GM21360 (cell line): ENCODE measurements around the gene ERICH2.
A peak's percentile ranks its signal among the peaks of the same experiment; 100 is the strongest.
"Not testable (repeated sequence)": the region's sequence is repeated elsewhere in the genome, so short reads cannot be mapped to it uniquely, and the experiment has no call there.

Source experiments
- ATAC-seq: cut with Tn5 transposase; IDR thresholded peaks from one replicate; pipeline ENCODE4 v1.9.1; 2021; ENCODE audit warnings: mild to moderate bottlenecking, moderate library complexity; ENCODE audit not compliant: unreplicated experiment

ERICH2 gene, protein sequence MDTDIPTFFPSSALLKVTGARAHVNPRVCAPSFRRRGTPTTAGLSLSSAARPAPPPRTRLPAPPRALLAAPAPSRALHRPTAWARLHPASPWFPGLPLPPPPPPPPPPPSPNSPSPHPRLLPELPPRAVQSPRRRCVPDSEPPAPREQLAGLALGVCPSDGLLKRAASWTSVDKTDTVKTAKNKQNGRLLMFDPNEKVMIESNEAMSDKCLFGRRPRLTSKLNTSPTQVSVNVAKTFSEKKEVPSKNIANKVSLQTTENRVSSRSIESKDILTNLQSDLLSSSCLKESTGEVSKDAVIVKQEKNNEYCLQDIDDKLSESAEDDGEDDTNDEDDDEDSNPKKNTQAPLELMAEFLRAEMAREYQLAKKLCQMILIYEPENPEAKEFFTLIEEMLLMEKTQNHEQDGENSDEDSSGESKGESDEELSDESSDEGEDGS

DNA sequence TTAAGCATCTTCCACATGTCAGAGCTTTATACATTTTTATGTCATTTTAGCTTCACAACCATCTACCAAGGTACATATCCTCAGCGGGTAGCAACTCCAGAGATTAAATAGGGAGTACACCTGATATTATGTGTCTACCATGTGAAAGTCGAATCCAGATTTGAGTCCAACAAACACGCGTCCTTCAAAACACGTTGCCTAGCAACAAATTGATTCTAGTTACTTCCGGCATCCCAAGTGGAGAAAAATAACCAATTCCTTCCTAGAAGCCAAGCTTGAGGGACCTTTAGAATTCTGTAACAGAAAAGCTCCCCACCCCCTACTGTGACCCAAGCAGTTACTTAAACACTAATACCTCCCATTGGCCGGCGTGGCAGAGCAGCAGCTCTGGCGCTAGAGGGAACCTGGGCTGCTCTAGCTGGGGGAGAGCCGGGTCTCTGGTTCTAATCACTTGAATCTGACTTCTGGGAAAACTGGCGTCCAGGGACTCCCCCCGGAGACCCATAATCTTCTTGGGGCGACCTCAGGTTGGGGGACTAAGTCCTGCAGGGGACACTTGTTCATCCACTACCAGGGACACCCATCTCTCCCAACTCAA lies at the start of gene ERICH2:
TSS of gene ERICH2 (plus strand) at position 371 of the 598 bp plus-strand sequence. CDS start 304 bp downstream, outside the sequence.
- peak; percentile 45 for ATAC-seq

DNA sequence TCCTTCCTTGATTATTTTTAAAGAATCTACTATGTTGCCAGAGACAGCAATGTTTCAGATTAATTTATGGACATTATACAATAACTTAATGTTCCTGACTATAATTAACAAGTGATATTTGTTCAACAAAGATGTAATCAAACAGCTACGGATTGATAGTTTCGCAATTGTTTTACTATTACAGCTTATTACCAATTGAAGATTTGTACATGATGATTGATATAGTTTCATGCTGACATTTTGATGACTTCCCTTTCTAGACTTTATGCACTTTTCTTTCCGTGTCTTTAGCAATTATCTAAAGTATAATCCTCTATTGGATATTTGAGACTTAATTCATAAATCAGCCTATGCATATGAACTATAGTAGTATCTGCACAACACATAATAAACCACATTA lies 48.5 kb upstream of the ERICH2 start:
- no peak for ATAC-seq

DNA sequence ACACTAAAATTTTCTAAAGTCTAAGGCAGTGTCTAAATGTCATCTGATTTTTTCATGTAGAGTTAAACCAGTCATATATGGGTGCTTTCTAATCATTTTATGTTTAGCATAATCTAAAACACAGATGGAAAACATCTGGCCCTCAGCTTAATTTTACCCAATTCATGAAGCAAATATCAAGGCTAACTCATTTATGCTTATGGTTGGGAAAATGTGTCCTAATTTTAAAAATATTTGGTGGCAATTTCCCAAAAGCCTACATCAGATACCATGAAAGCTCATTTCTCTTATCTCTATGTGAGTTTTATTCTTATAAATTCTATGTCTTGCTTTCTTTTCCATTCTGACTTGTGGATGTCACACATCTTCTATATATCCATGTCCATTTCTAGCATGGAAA lies 47.9 kb upstream of the ERICH2 start:
- ATAC-seq: no peak

DNA sequence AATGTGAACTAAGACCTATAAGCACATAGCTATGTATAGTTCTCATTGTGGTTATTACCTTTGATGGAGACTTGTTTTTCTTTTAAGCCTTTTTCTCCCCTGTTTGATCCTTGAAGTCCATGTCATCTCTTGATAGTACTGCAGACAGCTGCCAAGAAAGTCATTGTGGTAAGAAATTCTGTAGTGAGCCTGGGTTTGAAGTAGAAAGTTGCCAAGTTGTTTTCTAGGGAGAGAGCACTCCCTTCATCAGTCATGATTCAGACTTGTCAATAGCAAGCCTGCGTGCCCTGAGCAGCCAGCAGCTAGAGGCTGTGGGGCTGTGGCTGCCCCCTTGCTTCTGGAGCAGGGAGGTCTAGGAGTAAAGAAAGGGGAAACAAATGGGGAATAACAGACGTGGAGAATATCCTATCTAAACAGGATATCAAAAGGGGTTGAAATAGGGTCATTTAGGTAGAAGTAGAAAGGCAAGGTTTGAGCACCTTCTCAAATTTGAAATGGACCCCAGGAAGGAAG lies 46.7 kb upstream of the ERICH2 start:
- ATAC-seq: no peak

DNA sequence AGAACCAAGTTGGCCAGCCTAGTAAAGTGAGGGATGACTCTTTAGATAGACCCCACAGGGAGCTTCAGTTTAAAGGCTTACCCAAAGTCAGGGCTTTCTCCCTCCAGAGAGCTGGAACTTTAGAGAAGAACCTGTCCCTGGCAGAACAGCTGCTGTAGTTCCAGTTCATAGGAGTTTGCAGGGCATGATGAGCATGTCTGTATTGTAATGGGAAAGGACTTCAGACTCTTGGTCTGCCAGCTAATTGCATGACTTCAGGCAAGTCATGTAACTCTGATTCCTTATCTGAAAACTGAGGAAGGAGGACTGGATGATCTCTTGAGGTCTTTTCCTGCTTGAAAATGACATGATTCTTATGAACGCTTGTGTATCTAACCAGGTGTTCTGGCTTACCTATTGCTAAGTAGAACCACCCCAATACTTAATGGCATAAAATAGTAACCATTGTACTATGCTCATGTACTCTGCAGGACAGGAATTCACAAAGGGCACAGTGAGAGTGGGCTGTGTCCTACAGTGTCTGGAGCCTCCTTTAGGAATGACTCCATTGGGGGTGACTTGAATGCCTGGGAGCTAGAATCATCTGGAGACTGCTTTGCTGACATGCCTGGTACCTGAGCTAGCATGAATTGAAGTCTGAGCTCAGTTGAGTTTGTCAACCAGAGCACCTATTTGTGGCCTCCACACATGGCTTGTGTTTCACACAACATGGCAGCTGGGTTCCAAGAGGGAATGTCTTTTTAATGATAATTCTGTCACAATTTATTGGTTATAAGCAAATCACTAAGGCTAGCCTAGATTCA lies 36.2 kb upstream of the ERICH2 start:
- ATAC-seq: no peak

DNA sequence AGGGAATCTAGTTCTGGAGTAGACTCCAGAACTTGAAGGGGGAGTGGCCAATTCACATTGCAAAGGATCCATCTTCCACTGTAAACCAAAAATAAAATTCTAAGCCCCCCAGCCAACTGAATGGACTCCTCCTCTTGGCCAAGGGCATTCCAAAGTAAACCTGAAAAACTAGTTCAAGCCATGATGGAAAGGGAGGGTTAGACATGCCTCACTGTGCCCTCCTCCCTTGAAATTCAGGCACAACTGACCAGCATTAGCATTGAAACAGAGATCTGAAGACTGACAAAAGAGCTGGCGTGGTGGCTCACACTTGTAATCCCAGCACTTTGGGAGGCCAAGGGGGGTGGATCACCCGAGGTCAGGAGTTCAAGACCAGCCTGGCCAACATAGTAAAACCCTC lies 35.6 kb upstream of the ERICH2 start:
- ATAC-seq: not testable (repeated sequence)

DNA sequence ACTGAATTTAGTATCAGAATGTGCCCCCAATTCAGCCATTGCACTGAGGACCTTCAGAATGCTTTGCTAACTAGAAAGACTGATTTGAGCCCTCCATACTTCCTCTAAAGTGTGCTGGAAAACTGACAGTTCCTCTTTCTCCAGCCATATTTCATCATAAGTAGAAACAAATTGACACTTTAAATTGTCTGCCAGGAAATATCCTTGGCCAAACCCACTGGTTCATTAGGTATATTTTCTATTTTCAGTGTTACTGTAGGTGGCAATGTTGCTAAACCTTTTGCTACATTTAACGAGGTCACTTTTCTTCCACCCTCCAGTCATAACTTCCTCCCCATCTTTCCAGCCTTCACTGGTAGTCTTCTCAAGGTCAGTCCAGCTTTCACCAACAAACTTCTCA lies 33.5 kb upstream of the ERICH2 start:
- ATAC-seq: no peak

DNA sequence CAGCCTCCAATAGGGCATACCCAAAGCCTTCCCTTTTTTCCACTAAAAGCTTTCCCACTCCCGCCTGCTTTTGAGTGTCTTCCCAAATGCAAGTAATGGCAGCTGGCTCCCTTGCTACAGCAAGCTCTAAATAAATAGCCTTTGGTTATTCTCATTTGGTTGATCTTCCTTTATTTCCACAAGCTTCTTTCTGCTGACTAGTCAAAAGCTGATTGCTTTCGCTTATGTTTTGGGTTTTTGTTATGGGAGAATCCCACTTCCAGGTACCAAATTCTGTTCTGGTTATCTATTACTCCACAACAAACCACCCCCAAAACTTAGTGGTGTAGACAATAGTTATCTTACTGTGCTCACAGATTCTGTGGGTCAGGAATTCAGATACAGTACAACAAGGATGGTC lies 32.8 kb upstream of the ERICH2 start:
- ATAC-seq: no peak

DNA sequence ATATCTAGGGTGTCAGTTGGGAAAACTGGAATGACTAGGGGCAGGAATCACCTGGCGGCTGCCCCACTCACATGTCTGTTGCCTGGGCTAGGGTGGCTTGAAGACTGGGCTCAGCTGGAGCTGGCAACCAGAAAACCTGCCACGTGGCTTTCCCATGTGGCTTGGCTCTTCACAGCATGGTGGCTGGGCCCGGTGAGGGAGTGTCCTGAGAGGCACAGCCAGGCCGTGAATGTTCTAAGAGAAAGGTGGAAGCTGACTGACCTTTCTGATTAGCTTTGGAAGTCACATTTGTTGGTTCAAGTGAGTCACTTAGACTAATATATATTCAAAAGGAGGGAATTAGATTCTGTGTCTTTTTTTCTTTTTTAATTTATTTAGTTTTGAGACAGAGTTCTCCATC lies 32.4 kb upstream of the ERICH2 start:
- no peak for ATAC-seq

DNA sequence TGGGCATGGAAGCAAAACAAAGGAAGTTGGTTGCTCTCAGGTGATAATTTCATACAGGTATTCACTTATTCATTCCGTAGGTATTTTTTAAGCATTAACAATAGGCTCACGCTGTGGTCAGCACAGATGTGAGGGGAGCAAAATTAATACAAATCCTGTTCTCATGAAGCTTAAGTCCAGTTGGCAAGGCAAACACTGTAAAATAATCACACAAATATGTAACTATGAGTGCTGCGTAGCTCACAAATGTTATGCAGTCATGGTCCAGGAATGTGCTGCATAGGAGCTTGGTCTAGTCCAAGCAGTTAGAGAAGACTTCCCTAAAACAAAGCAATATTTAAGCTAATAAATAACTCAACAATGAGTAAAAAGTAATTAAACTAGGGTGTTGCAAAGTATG lies 31.1 kb upstream of the ERICH2 start:
- no peak for ATAC-seq

DNA sequence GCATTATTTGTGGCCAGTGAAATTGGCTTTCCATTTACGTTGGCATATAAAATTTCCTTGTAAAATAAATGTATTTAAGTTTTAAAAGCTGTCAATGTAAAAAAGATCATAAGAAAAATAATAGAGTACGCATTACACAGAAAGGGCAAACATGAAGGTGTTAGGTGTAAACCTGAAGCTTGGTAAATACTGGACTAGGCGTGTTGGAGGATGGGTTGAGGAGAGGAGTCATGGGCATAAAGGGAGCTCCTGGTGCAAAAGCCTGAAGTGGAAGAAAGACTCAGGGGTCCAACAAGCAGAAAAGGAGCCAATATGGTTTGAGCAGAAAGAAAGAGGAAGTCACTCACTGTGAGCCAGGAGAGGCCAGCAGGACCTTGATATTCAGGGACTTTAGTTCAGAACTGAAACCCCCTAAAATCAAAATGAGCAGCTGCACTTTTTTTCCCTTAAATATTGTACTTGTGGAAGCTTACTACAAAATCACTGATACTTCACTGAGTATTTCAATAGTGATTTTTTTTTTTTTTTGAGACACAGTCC lies 30.6 kb upstream of the ERICH2 start:
- no peak for ATAC-seq

DNA sequence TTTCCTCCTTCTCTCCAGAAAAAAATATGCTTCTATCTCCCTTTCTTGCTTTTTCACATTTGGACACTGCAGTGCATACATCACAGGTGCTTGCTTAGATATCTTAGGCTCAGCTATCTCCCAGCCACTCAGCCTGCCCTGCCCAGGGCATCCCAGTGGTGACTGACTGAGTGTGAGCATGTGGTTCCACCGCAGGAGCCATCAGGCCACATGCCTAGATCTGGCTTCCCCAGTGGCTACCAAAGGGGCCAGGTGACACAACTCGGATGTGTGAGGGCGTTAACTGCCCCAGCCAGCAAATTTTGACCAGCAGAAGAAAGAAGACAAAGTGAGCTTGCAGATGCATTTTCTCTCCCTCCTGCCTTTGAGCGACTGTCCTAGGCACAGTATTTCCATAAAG lies 29.5 kb upstream of the ERICH2 start:
- ATAC-seq: no peak

DNA sequence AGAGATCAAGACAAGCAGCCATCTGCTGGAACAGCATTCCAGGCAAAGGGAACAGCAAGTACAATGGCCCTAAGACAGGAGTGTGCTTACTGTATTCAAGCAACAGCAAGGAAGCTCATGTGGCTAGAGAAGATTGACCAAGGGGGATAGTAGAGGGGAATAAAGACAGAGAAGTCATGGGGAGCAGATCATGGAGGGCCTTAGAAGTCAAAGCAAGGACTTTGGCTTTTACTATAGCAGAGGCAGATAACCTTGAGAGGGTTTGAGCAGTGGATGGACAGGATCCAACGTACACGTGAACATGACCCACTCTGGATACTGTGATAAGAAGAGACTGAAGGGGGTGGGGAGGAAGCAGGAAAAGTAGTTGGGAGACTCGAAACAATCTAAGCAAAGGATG lies 28.2 kb upstream of the ERICH2 start:
- no peak for ATAC-seq

DNA sequence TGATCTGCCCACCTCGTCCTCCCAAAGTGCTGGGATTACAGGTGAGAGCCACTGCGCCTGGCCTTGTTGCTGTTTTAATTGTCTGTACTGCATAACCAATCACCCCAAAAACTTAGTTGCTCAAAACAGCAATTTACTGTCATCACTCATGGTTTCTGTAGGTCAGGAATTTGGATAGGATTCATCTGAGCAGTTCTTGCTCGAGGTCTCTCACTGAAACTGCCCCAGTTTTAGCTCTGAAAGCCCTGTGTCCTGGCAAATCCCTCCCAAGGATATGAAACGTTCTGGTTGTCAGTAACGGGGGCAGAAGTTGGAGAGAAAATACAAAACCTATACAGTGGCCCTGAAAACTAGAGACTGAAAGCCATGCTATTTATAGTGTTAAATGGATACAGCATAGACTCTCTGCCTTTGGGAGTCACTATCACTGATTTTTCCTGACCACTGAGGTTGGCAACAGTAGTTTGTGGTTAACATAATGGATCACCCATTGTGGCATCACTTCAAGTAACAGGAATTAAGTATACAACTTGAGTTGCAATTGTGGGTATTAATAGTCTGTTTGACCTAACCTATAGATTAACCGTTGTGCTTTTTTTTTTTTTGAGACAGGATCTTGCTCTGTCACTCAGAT lies 27.2 kb upstream of the ERICH2 start:
- ATAC-seq: no peak

DNA sequence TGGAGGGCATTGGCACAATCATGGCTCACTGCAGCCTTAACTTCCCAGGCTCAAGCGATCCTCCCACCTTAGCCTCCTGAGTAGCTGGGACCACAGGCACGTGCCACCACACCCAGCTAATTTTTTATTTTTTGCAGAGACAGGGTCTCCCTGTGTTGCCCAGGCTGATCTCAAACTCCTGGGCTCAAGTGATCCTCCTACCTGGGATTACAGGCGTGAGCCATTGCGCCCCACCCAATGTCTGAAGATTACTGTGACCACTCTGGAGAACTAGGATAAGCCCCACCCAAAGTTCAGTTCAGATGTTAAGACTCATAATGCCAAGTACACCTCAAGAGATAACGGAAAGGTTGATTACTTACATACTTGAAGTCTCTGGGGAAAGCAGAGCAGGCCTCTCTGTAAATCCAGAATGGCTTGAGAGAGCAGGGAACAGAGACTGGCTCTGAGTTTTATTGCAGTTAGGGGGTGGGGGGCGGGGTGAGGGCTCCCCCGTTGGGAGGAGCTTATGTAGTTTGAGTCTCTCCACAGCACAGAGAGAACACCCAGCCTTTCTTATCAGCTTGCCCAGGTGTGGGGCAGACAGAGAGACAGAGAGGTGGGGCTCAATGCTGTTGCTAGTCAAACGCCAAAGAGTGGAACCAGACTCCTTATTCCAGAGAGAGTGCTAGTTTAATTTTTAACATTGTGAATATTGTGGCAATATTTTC lies 26.5 kb upstream of the ERICH2 start:
- ATAC-seq: no peak

DNA sequence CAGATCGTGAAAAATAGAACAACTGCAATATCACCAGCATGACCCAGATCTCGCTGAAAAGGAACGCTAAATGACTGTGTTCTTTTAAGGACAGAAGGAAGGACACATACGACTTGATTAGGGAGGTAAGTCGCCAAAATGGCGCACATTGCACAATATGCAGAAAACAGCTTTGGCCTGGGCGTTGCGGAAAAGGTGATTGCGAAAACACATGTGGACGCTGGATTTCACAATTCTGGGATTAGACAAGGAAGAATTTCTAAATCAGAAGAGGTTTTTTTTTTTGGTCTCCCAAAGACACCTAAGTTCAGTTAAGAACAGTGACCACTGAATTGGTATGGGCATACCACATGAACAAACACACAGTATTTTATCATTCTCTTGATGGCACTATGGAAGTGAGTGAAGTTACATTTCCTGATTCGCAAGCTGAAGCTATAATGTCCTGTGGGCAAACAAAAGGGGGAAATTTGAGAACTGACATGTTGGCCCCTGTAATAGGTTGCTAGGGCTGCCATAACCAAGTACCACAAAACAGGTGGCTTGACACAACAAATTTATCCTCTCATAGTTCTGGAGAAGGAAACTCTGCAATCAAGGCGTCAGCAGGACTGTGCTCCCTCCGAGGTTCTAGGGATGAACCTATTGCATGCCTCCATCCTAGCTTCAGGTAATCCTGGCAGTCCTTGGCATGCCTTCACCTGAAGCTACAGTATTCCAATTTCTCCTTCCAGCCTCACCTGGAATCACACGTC lies 25.8 kb upstream of the ERICH2 start:
- ATAC-seq: no peak

DNA sequence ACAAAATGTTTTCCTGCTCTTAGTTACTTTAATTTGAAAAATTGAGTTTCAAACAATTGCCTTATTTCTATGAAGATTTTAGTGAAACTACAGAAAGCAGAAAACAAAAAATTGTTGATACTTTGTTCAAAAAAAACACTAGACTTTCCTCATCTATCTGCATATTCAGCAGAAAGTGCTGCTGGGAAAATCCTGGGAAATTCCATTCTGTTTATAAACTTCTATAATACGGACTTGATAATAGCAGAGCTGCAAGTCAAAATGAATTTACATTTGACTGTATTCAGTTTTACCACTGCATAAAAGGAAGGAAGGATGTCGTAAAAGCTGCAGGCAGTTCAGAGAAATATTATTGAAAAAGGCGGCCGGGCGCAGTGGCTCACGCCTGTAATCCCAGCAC lies 24.9 kb upstream of the ERICH2 start:
- no peak for ATAC-seq

DNA sequence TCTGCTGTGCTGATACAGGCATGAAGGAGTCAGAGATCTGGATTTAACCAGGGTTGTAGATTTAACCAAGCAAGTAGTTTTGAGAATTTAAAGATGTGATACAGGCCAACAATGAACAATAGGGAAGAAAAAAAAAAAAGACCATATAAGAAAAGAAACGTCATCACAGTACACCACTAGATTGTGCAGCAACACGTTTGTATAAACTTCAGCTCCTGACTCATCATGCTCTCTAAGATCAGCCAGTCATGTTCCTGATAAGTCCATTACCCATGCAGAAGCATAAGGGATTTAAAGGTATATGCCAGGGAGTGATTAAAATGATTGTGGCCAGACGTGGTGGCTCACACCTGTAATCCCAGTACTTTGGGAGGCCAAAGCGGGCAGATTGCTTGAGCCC lies 22.3 kb upstream of the ERICH2 start:
- no peak for ATAC-seq

DNA sequence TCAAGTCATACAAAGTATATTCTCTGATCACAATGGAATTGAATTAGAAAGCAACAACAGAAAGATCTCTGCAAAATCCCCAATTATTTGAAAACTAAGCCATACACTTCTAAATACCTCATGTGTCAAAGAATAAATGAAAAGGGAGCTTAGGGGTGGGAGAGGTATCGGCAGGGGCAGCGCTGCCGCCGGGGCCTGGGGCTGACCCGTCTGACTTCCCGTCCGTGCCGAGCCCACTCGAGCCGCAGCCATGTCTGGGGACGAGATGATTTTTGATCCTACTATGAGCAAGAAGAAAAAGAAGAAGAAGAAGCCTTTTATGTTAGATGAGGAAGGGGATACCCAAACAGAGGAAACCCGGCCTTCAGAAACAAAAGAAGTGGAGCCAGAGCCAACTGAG lies 18.6 kb upstream of the ERICH2 start:
- not testable (repeated sequence) for ATAC-seq
